HL-60/S4 treated with phorbol 12-myristate 13-acetate at 8.2 ng/mL for 4 days and 3 days (cell line): ENCODE data around the gene S1PR4.
"Not testable (repeated sequence)": the region's sequence is repeated elsewhere in the genome, so short reads cannot be mapped to it uniquely, and the experiment has no call there.

Source experiments
- in situ Hi-C: fragments of 300-500 bp; cut with MboI; formaldehyde crosslinking; loops from 2 replicates; pipeline ENCODE4 v1.15.0; 2022; ENCODE audit warnings: low sequenced_read_pairs

The S1PR4 gene

GRCh38 chr19:3151563-3152418 is 26.8 kb upstream of the S1PR4 start:
- in situ Hi-C loops: no loop called here

- in situ Hi-C loops: no loop called here
These were observed 26.2 kb upstream of the S1PR4 start for GRCh38 chr19:3152419-3152780.

GRCh38 chr19:3153286-3154230 is 25.0 kb upstream of the S1PR4 start:
- in situ Hi-C loops: no loop called here

DNA sequence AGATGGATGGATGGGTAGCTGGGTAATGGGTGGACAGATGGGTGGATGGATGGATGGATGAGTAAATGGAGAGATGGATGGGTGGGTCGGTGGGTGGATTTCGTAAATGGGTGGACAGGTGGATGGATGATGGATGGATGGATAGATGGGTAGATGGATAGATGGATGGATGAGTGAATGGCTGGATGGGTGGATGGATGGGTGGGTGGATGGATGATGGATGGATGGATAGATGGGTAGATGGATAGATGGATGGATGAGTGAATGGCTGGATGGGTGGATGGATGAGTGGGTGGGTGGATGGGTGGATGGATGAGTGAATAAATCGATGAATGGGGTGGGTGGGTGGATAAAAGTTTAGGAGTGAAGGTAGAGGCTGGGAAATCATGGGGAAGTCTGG is 24.1 kb upstream of the S1PR4 start:
- in situ Hi-C loops: not testable (repeated sequence)

- in situ Hi-C loops: no loop called here
These were observed 23.4 kb upstream of the S1PR4 start for GRCh38 chr19:3154957-3155736.

DNA sequence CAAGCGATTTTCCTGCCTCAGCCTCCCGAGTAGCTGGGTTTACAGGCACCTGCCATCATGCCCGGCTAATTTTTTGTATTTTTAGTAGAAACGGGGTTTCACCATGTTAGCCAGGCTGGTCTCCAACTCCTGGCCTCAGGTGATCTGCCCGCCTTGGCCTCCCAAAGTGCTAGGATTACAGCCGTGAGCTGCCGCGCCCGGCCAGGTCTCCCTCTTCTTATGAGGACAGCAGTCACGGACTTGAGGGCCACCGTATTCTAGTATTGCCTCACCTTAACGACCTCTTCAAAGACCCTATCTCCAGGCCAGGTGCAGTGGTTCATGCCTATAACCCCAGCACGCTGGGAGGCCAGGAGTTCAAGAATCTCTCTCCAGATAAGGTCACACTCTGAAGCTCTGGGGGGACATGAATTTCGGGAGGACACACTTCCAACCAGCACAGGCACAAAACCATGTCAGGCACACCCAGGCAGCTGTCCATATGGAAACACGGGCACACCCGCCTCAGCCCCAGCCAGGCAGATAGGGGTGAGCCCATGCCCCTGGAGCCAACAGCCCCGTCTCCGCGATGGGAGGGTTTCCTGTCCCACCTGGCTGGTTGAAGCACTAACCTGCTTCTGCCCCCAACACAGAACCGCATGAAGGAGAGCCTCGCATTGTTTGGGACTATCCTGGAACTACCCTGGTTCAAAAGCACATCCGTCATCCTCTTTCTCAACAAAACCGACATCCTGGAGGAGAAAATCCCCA is 21.3 kb upstream of the S1PR4 start:
- in situ Hi-C loops: no loop called here

GRCh38 chr19:3159565-3159964 is 19.0 kb upstream of the S1PR4 start:
- in situ Hi-C loops: no loop called here

DNA sequence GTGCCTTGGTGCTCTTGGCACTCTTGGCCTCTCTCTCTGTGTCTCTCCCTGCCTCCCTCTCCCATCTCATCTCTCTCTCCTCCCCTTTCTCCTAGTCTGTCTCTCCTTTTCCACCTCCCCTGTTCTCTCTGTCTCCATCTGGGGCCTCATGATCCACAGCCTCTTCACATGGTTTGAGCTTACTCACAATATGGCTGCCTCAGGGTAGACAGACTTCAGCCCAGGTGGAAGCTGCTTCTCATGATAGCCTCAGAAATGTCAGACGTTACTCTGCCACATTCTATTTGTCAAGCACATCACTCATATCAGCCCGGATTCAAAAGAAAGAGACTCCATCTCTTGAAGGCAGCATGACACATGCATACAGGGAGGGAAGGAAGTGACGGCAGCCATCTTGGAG is 18.4 kb upstream of the S1PR4 start:
- in situ Hi-C loops: no loop called here

GRCh38 chr19:3161453-3161852 is 17.1 kb upstream of the S1PR4 start:
- in situ Hi-C loops: no loop called here

GRCh38 chr19:3162418-3163229 is 15.9 kb upstream of the S1PR4 start:
- in situ Hi-C loops: no loop called here

DNA sequence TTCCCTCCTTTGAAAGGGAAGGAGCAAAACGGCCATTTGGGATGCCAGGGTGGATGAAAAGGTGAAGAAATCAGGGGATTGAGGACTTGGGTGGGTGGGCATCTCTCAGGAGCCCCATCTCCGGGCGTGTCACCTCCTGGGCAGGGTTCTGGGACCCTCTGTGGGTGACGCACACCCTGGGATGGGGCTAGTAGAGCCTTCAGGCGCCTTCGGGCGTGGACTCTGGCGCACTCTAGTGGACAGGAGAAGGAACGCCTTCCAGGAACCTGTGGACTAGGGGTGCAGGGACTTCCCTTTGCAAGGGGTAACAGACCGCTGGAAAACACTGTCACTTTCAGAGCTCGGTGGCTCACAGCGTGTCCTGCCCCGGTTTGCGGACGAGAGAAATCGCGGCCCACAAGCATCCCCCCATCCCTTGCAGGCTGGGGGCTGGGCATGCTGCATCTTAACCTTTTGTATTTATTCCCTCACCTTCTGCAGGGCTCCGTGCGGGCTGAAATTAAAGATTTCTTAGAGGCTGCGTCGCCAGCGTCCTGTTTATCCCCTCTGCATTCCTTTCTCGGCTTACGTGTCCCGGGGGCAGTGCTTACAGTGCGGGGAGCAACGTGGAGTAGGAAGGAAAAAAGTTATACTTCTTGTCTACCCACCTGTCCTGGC is 15.2 kb upstream of the S1PR4 start:
- in situ Hi-C loops: no loop called here

DNA sequence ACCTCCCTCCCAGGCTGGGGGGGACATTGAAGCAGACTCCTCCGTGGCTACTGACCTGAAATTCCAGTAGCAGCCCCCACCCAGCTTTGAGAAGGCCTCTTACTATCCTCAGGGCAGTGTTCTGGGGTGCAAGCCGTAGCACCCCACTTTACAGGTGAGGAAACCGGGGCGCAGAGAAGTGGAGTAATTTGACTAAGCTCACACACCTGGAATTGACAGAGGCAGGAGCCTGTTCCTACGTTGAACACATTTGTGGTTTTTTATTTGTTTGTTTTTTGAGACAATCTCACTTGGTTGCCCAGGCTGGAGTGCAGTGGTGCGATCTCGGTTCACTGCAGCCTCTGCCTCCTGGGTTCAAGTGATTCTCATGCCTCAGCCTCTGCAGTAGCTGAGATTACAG is 14.6 kb upstream of the S1PR4 start:
- in situ Hi-C loops: no loop called here

GRCh38 chr19:3167533-3168272 is 10.9 kb upstream of the S1PR4 start:
- in situ Hi-C loops: no loop called here

- in situ Hi-C loops: no loop called here
These were observed 6.5 kb upstream of the S1PR4 start for GRCh38 chr19:3171894-3172672.

DNA sequence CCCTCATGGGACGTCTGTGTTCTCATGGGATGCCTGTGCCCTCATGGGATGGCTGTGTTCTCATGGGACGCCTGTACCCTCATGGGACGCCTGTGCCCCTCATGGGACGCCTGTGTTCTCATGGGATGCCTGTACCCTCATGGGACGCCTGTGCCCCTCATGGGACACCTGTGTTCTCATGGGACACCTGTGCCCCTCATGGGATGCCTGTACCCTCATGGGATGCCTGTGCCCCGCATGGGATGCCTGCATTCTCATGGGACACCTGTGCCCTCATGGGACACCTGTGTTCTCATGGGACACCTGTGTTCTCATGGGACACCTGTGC is 5.9 kb upstream of the S1PR4 start:
- in situ Hi-C loops: not testable (repeated sequence)

- in situ Hi-C loops: no loop called here
These were observed 2.5 kb upstream of the S1PR4 start for GRCh38 chr19:3175781-3176714.
